HG02885 (cell line): ENCODE measurements around the gene UBL3.
A peak's percentile ranks its signal among the peaks of the same experiment; 100 is the strongest.

ENCODE experiments used
- ATAC-seq: cut with Tn5 transposase; IDR thresholded peaks from one replicate; pipeline ENCODE4 v1.9.1; 2021; ENCODE audit warnings: mild to moderate bottlenecking; ENCODE audit not compliant: unreplicated experiment, poor library complexity

The UBL3 gene

GRCh38 chr13:29763436-29764180 lies 86.8 kb downstream of the UBL3 start:
- ATAC-seq: no peak

GRCh38 chr13:29761815-29762214 lies 88.6 kb downstream of the UBL3 start:
- ATAC-seq: no peak

GRCh38 chr13:29761160-29761559 lies 89.3 kb downstream of the UBL3 start:
- no peak for ATAC-seq

GRCh38 chr13:29760544-29760943 lies 89.9 kb downstream of the UBL3 start:
- ATAC-seq: no peak

GRCh38 chr13:29758531-29759114 lies 91.8 kb downstream of the UBL3 start:
- peak; percentile 98 for ATAC-seq

GRCh38 chr13:29756506-29756905 lies 93.9 kb downstream of the UBL3 start:
- no peak for ATAC-seq

GRCh38 chr13:29754473-29754806 lies 96.0 kb downstream of the UBL3 start:
- no peak for ATAC-seq

GRCh38 chr13:29753618-29754472 lies 96.6 kb downstream of the UBL3 start:
- no peak for ATAC-seq

GRCh38 chr13:29752175-29752574 lies 98.2 kb downstream of the UBL3 start:
- ATAC-seq: no peak

- no peak for ATAC-seq
Measured at GRCh38 chr13:29750183-29750530, 100.3 kb downstream of the UBL3 start.

GRCh38 chr13:29749401-29750182 lies 100.8 kb downstream of the UBL3 start:
- no peak for ATAC-seq

- no peak for ATAC-seq
Measured at GRCh38 chr13:29748097-29748496, 102.3 kb downstream of the UBL3 start.

GRCh38 chr13:29746148-29746677 lies 104.2 kb downstream of the UBL3 start:
- no peak for ATAC-seq

- no peak for ATAC-seq
Measured at GRCh38 chr13:29745704-29746103, 104.7 kb downstream of the UBL3 start.

GRCh38 chr13:29743201-29743786 lies 107.1 kb downstream of the UBL3 start:
- ATAC-seq: no peak

GRCh38 chr13:29740961-29741360 lies 109.5 kb downstream of the UBL3 start:
- ATAC-seq: no peak

GRCh38 chr13:29737061-29737460 lies 113.4 kb downstream of the UBL3 start:
- ATAC-seq: no peak

GRCh38 chr13:29733147-29733611 lies 117.2 kb downstream of the UBL3 start:
- ATAC-seq: peak; percentile 43

- ATAC-seq: no peak
Measured at GRCh38 chr13:29730253-29730652, 120.2 kb downstream of the UBL3 start.

GRCh38 chr13:29722415-29722814 lies 128.0 kb downstream of the UBL3 start:
- ATAC-seq: no peak
